Uterus (tissue), 4 donors: ENCODE data around the gene ACVRL1. TPM values are rescaled to one million over a fixed set of nuclear protein-coding genes. Genes with fewer than 3 reads are reported as not detected.

Experiments
- DNase-seq, 2 donors: peaks; one replicate each; pipeline ENCODE4 v3.0.0-alpha.2; 2019 to 2020
- H3K27ac ChIP-seq, 2 donors: fragments of 200-600 bp; sonication (generic); 1 replicate in 1 of 2; 2 replicates in 1 of 2; pipeline ENCODE4 v1.5.1; 2016 to 2018
- H3K27me3 ChIP-seq, 2 donors: fragments of 200-600 bp; sonication (generic); one replicate each; pipeline ENCODE4 v1.5.1; 2018 to 2019; ENCODE audit warnings: control low read depth in 1 of 2
- H3K36me3 ChIP-seq, 2 donors: fragments of 200-600 bp; sonication (generic); one replicate each; pipeline ENCODE4 v1.5.1; 2019; ENCODE audit warnings: control low read depth in 1 of 2
- H3K4me1 ChIP-seq, 2 donors: fragments of 200-600 bp; sonication (generic); one replicate each; pipeline ENCODE4 v1.5.1; 2018 to 2019; ENCODE audit warnings: control low read depth in 1 of 2
- H3K4me3 ChIP-seq, 2 donors: fragments of 200-600 bp; sonication (generic); 1 replicate in 1 of 2; 2 replicates in 1 of 2; pipeline ENCODE4 v1.5.1; 2018 to 2019; ENCODE audit warnings: mild to moderate bottlenecking in 1 of 2
- H3K9me3 ChIP-seq, 2 donors: fragments of 200-600 bp; sonication (generic); one replicate each; pipeline ENCODE4 v1.5.1; 2019; ENCODE audit warnings: control low read depth in 1 of 2
- POLR2A ChIP-seq, 2 donors: fragments of 450-650 bp; IDR thresholded peaks; one replicate each; pipeline ENCODE4 v1.6.1; 2016; ENCODE audit warnings: antibody characterized with exemption in 2 of 2, mild to moderate bottlenecking in 1 of 2, moderate library complexity in 1 of 2
- intact Hi-C: fragments of 100-400 bp; cut with DNase I; formaldehyde crosslinking; loops from one replicate; pipeline ENCODE4 v1.15.1; 2023; ENCODE audit warnings: low total_unique reads
- total RNA-seq, 4 donors: library from RNA; depleted of rRNA in 3 of 4; stranded (reverse); fragments of >200 nt in 3 of 4; gene quantifications; one replicate each; pipeline versions ENCODE4 v1.1.0 to v1.2.4, GENCODE V29; 2014 to 2023
- TF ChIP-seq, protein P1 (sequence below), 4 experiments: fragments of 200-600 bp in 2 of 4; fragments of 450-650 bp in 2 of 4; sonication (generic) in 2 of 4; IDR thresholded peaks; one replicate each; pipeline ENCODE4 v1.5.1; 2016 to 2019; ENCODE audit warnings: antibody characterized with exemption in 4 of 4, mild to moderate bottlenecking in 2 of 4, moderate library complexity in 1 of 4
- donor health status: DM: yes; HTN: yes; CAD: no.

Gene ACVRL1
- 100 to 1,000 TPM in 3 of 4 donors, 10 to 100 TPM in 1; 52.1 to 161 (median 127) TPM for total RNA-seq

DNA sequence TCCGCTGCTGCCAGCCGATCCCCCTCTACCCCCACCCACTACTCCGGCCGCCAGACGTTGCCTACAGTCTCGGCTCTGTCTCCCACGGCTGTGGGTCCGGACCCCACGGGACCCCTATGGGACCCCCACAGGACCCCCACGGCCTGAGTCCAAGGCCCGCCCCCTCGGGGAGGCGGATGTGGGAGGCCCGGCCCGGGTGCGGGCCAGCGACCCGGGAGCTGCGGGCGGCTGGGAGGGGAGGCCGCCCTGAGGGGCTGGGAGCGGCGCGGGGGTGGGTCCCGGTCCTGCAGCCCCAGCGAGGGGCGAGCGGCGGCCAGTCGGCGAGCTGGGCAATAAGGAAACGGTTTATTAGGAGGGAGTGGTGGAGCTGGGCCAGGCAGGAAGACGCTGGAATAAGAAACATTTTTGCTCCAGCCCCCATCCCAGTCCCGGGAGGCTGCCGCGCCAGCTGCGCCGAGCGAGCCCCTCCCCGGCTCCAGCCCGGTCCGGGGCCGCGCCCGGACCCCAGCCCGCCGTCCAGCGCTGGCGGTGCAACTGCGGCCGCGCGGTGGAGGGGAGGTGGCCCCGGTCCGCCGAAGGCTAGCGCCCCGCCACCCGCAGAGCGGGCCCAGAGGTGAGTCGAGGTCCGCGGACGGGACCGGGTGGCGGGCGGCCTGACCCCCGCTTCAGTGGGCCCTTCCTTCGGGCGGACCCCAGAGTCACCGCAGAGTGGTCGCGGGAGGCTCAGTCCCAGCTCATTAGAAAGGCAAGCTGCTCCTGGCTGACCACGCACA is at the start of gene ACVRL1:
TSS of gene ACVRL1 (plus strand) at position 422 of the 773 bp plus-strand sequence. CDS start 4,971 bp downstream, outside the sequence.
- peak within 1 kb of the TSS; percentile 96 for H3K27ac ChIP-seq
- peak in 1 of 2 donors; percentile 44 for TF ChIP-seq POLR2A (IDR thresholded peaks at IDR 0.05)
- TF ChIP-seq, protein P1, sequence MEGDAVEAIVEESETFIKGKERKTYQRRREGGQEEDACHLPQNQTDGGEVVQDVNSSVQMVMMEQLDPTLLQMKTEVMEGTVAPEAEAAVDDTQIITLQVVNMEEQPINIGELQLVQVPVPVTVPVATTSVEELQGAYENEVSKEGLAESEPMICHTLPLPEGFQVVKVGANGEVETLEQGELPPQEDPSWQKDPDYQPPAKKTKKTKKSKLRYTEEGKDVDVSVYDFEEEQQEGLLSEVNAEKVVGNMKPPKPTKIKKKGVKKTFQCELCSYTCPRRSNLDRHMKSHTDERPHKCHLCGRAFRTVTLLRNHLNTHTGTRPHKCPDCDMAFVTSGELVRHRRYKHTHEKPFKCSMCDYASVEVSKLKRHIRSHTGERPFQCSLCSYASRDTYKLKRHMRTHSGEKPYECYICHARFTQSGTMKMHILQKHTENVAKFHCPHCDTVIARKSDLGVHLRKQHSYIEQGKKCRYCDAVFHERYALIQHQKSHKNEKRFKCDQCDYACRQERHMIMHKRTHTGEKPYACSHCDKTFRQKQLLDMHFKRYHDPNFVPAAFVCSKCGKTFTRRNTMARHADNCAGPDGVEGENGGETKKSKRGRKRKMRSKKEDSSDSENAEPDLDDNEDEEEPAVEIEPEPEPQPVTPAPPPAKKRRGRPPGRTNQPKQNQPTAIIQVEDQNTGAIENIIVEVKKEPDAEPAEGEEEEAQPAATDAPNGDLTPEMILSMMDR (IDR thresholded peaks at IDR 0.05), result no peak
- intact Hi-C loops, result no loop called here
- no peaks in the 10 kb centered on the region for H3K27me3 ChIP-seq
- peak within 1 kb of the TSS; percentile 22 to 46 for H3K4me3 ChIP-seq
- H3K36me3 ChIP-seq, result no peaks in the 10 kb centered on the region
- H3K4me1 ChIP-seq, result peaks cover 0 to 3% of the 10 kb centered on the region in 2 donors
- DNase-seq, result no peak
- H3K9me3 ChIP-seq, result no peaks in the 10 kb centered on the region

DNA sequence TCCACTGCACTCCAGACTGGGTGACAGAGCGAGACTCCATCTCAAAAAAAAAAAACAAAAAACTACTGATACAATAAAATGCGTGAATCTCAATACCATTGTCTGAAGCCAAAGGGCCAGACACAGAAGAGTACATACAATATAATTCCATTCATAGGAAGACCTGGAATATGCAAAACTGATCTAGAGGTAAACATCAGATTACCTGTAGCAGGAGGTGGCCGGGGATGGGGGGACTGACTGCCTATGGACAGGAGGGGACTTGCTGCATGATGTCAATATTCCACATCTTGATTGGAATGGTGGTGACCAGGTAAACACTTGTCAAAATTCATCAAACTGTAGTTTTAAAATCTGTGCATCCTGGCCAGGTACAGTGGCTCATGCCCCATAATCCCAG is 46.3 kb upstream of the ACVRL1 start:
- TF ChIP-seq, protein P1 (IDR thresholded peaks at IDR 0.05), result no peak
- no peak for TF ChIP-seq POLR2A (IDR thresholded peaks at IDR 0.05)
- intact Hi-C loops, result no loop called here
- Histone ChIP-seq H3K36me3 (no peaks in the 10 kb centered on the region), H3K4me3 (no peak overlapping the region), H3K4me1 (peaks cover 0 to 9% of the 10 kb centered on the region in 2 donors), H3K9me3 (no peaks in the 10 kb centered on the region), H3K27ac (no peak overlapping the region), H3K27me3 (peaks cover 0 to 3% of the 10 kb centered on the region in 2 donors)
- DNase-seq, result no peak

DNA sequence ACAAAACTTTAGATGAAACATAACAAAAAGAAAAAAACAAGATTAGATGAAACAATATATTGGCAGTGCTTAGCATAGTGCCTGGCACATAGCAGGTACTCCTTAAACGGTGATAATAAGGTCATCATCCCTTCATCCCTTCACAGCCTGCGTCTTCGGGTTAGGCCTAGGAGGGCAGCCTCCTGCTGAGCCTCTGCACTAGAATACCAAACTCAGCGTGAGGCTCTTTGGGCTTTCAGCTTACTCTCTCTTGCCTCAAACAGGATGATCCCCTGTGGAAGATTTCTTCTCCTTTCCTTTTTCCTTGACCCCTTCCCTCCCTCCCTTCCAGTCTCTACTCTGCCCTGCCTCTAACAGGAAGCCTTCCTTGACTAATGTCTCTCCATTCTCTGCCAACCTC is 44.4 kb upstream of the ACVRL1 start:
- Histone ChIP-seq H3K27me3 (peaks cover 0 to 3% of the 10 kb centered on the region in 2 donors), H3K27ac (no peak overlapping the region), H3K4me1 (peaks cover 0 to 9% of the 10 kb centered on the region in 2 donors), H3K4me3 (no peak overlapping the region), H3K36me3 (no peaks in the 10 kb centered on the region), H3K9me3 (no peaks in the 10 kb centered on the region)
- no peak for DNase-seq
- intact Hi-C loops, result no loop called here
- TF ChIP-seq, protein P1 (IDR thresholded peaks at IDR 0.05), result no peak

DNA sequence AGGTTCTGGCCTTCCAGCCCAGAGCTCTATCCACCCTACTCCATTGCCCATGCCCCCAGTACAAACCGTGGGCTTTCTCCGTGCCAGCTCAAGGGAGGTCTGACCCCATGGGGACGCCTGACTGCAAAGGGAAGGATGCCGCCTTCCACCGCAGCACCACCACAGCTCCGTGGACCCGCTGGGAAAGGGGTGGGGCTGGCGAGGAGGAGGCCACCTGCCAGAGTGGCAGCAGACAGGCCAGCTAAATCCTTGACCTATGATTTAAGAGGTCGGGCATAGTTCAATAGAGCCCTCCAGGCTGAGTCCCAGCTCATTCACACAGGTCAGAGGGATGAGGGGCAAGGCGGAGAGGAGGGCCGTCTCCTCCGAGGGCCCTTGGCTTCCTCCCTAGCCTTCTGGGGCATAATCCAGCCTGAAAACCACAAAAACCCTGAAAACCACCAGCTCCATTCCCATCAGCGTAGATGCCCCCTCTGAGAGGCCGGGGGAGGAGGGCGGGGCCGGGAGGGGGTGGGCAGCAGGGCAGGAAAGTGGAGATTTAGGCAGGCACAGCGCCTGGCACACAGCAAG is 43.9 kb upstream of the ACVRL1 start:
- peaks cover 0 to 9% of the 10 kb centered on the region in 2 donors for H3K4me1 ChIP-seq
- no peaks in the 10 kb centered on the region for H3K9me3 ChIP-seq
- TF ChIP-seq, protein P1 (IDR thresholded peaks at IDR 0.05), result no peak
- no peak for TF ChIP-seq POLR2A (IDR thresholded peaks at IDR 0.05)
- no peak overlapping the region for H3K4me3 ChIP-seq
- no peak overlapping the region for H3K27ac ChIP-seq
- H3K27me3 ChIP-seq, result peaks cover 0 to 3% of the 10 kb centered on the region in 2 donors
- intact Hi-C loops, result no loop called here
- H3K36me3 ChIP-seq, result no peaks in the 10 kb centered on the region
- no peak for DNase-seq
